WERI-Rb-1 (cell line): ENCODE results near the gene AMBP.

Experiments used
- DNase-seq: peaks from one replicate; pipeline ENCODE4 v3.0.0-alpha.2; 2020
- H3K27ac ChIP-seq: fragments of 250-450 bp; sonication (Bioruptor Pico); 2 replicates; pipeline ENCODE4 v1.5.1; 2020; ENCODE audit warnings: mild to moderate bottlenecking, moderate library complexity
- H3K27me3 ChIP-seq: fragments of 250-450 bp; sonication (Bioruptor Pico); 2 replicates; pipeline ENCODE4 v1.5.1; 2021; ENCODE audit warnings: mild to moderate bottlenecking, low read depth, moderate library complexity; ENCODE audit not compliant: insufficient read depth, severe bottlenecking
- H3K36me3 ChIP-seq: fragments of 250-450 bp; sonication (Bioruptor Pico); 2 replicates; pipeline ENCODE4 v1.5.1; 2020; ENCODE audit warnings: mild to moderate bottlenecking, moderate library complexity
- H3K4me3 ChIP-seq: 2 replicates; pipeline ENCODE4 v1.5.1; 2011; ENCODE audit warnings: low read depth, mild to moderate bottlenecking, control low read depth, low read length
- H3K9me3 ChIP-seq: fragments of 250-450 bp; sonication (Bioruptor Pico); 2 replicates; pipeline ENCODE4 v1.5.1; 2021; ENCODE audit warnings: mild to moderate bottlenecking, moderate library complexity; ENCODE audit not compliant: severe bottlenecking
- CTCF ChIP-seq: IDR thresholded peaks from 2 replicates; pipeline ENCODE4 v1.5.1; 2011; ENCODE audit warnings: low read depth, mild to moderate bottlenecking, control low read depth, inconsistent platforms, low read length

Gene AMBP

GRCh38 chr9:114011313-114011712 is 66.8 kb downstream of the AMBP start:
- H3K9me3 ChIP-seq: no peaks in the 10 kb centered on the region
- H3K27me3 ChIP-seq: no peaks in the 10 kb centered on the region
- peak; percentile 3 for DNase-seq
- no peak overlapping the region for H3K4me3 ChIP-seq
- TF ChIP-seq CTCF: no peak
- no peaks in the 10 kb centered on the region for H3K36me3 ChIP-seq
- H3K27ac ChIP-seq: no peak overlapping the region
